HEK293 (cell line): ENCODE results near the gene FANK1.

Experiments
- CTCF ChIA-PET: fragments of 350-600 bp; formaldehyde crosslinking; extraction: SDS; loops from one replicate; lab custom pipeline; 2021; ENCODE audit warnings: antibody characterized with exemption; lab: Yijun Ruan, JAX
- POLR2A ChIA-PET: fragments of 300-600 bp; formaldehyde crosslinking; extraction: SDS; loops from one replicate; lab custom pipeline; 2020; ENCODE audit warnings: antibody characterized with exemption, inconsistent platforms; lab: Yijun Ruan, JAX
- H3K27ac ChIP-seq: fragments of 200-500 bp; sonication (Bioruptor generic); 2 replicates; pipeline ENCODE4 v1.5.1; 2014; ENCODE audit warnings: low read depth, low read length, control low read depth, inconsistent platforms; ENCODE audit errors: extremely low read depth
- H3K36me3 ChIP-seq, 2 experiments: fragments of 200-500 bp in 1 of 2; sonication (Bioruptor generic) in 1 of 2; 1 replicate in 1 of 2; 2 replicates in 1 of 2; pipeline ENCODE4 v1.5.1; 2014 to 2017; ENCODE audit warnings: inconsistent platforms in 2 of 2, low read length in 2 of 2; ENCODE audit not compliant: control insufficient read depth in 2 of 2, insufficient read depth in 1 of 2
- H3K4me1 ChIP-seq: fragments of 200-500 bp; sonication (Bioruptor generic); 2 replicates; pipeline ENCODE4 v1.5.1; 2014; ENCODE audit warnings: mild to moderate bottlenecking, low read length, inconsistent platforms; ENCODE audit not compliant: control insufficient read depth, insufficient read depth
- H3K4me3 ChIP-seq: 2 replicates; pipeline ENCODE4 v1.5.1; 2011; ENCODE audit warnings: low read depth, mild to moderate bottlenecking, control low read depth, low read length, moderate library complexity
- H3K9me3 ChIP-seq: fragments of 200-500 bp; sonication (Bioruptor generic); 2 replicates; pipeline ENCODE4 v1.5.1; 2014; ENCODE audit warnings: low read depth, low read length, inconsistent platforms; ENCODE audit not compliant: control insufficient read depth, insufficient read depth
- KLF8 ChIP-seq: fragments of 450-650 bp; formaldehyde crosslinking; IDR thresholded peaks from 2 replicates; pipeline ENCODE4 v1.5.1; 2016; ENCODE audit warnings: missing biosample characterization, missing genetic modification characterization
- MZF1 ChIP-seq: fragments of 450-650 bp; formaldehyde crosslinking; IDR thresholded peaks from 2 replicates; pipeline ENCODE4 v1.5.1; 2017; ENCODE audit warnings: missing biosample characterization, missing genetic modification characterization, borderline replicate concordance
- PBX3 ChIP-seq: sonication (generic); formaldehyde crosslinking; IDR thresholded peaks from 2 replicates; pipeline ENCODE4 v1.8.1; 2022; ENCODE audit warnings: mild to moderate bottlenecking, moderate library complexity, missing genetic modification reagents
- RBAK ChIP-seq: fragments of 450-650 bp; formaldehyde crosslinking; IDR thresholded peaks from 2 replicates; pipeline ENCODE4 v1.5.1; 2016; ENCODE audit warnings: missing biosample characterization, missing genetic modification characterization
- SCRT1 ChIP-seq: fragments of 450-650 bp; formaldehyde crosslinking; IDR thresholded peaks from 2 replicates; pipeline ENCODE4 v1.5.1; 2016; ENCODE audit warnings: missing biosample characterization, missing genetic modification characterization, borderline replicate concordance
- SCRT2 ChIP-seq: fragments of 450-650 bp; formaldehyde crosslinking; IDR thresholded peaks from 2 replicates; pipeline ENCODE4 v1.5.1; 2016; ENCODE audit warnings: missing biosample characterization, missing genetic modification characterization
- ZFP37 ChIP-seq: fragments of 450-650 bp; formaldehyde crosslinking; IDR thresholded peaks from 2 replicates; pipeline ENCODE4 v1.5.1; 2016; ENCODE audit warnings: missing biosample characterization, missing genetic modification characterization
- ZNF274 ChIP-seq, 2 experiments: fragments of 200-500 bp in 1 of 2; fragments of 450-650 bp in 1 of 2; sonication (Bioruptor generic) in 1 of 2; formaldehyde crosslinking in 1 of 2; IDR thresholded peaks; 2 replicates each; pipeline versions ENCODE4 v1.5.1 to v1.6.1; 2014 to 2016; ENCODE audit warnings: borderline replicate concordance in 1 of 2, inconsistent platforms in 1 of 2, low read length in 1 of 2, missing biosample characterization in 1 of 2, missing genetic modification characterization in 1 of 2
- ZNF335 ChIP-seq: fragments of 450-650 bp; formaldehyde crosslinking; conservative IDR thresholded peaks from 2 replicates; pipeline ENCODE4 v1.5.1; 2016; ENCODE audit warnings: missing biosample characterization, missing genetic modification characterization
- ZNF354C ChIP-seq: fragments of 450-650 bp; formaldehyde crosslinking; IDR thresholded peaks from 2 replicates; pipeline ENCODE4 v1.5.1; 2016; ENCODE audit warnings: missing biosample characterization, missing genetic modification characterization, low read depth, borderline replicate concordance
- ZNF549 ChIP-seq: fragments of 450-650 bp; IDR thresholded peaks from 2 replicates; pipeline ENCODE4 v1.5.1; 2018; ENCODE audit warnings: missing biosample characterization, missing genetic modification characterization, mild to moderate bottlenecking, inconsistent platforms, moderate library complexity
- ZNF624 ChIP-seq: fragments of 450-650 bp; formaldehyde crosslinking; IDR thresholded peaks from 2 replicates; pipeline ENCODE4 v1.5.1; 2017; ENCODE audit warnings: missing biosample characterization, missing genetic modification characterization
- ZNF747 ChIP-seq: fragments of 450-650 bp; formaldehyde crosslinking; IDR thresholded peaks from 2 replicates; pipeline ENCODE4 v1.5.1; 2016; ENCODE audit warnings: missing biosample characterization, missing genetic modification characterization
- ZXDB ChIP-seq: fragments of 450-650 bp; formaldehyde crosslinking; IDR thresholded peaks from 2 replicates; pipeline ENCODE4 v1.5.1; 2016; ENCODE audit warnings: missing biosample characterization, missing genetic modification characterization
- TF ChIP-seq, protein P1 (sequence below): fragments of 450-650 bp; formaldehyde crosslinking; IDR thresholded peaks from 2 replicates; pipeline ENCODE4 v1.5.1; 2016; ENCODE audit warnings: missing biosample characterization, missing genetic modification characterization

FANK1 gene

DNA sequence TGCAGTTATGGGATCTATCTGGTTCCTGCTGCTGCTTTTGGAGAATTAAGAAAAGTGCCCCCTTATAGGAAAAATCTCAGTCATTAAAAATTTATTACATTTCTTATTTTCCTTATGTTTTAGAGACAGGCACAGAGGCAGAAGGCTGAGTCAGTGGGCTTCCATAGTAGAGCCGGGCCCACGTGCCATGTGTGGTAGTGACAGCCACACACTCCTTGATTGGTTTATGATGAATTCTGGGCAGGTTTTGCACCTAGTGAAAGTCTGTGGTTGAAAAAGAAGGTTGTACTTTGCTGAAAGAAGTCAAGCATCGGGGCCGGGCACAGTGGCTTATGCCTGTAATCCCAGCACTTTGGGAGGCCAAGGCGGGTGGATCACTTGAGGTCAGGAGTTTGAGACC is 109.9 kb downstream of the FANK1 start (continued):
- TF ChIP-seq ZFP37 (tag by site-specific recombination): no peak

DNA sequence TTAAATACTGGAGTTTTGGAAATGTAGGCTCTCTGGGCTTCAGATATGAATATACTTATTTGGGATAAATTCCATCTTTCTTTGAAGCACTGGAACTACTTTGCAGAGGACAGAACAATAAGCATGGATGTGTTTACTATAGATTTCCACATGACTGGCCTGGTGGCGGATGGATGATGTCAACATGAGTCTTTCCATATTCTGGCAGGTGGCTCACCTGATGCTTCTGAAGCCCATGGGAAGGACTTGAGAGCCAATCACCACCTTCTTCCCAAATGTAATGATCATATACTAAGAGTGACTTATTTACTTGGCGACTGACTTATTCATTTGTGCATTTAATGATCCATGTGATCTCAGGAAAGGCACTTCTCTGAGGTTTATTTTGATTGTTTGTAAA is 110.5 kb downstream of the FANK1 start:
- Histone ChIP-seq H3K9me3 (no peaks in the 10 kb centered on the region), H3K4me3 (no peak overlapping the region), H3K27ac (no peak overlapping the region), H3K36me3 (no peaks in the 10 kb centered on the region), H3K4me1 (no peaks in the 10 kb centered on the region)
- peak; percentile 58; the same call in 1 of the 2 replicates for TF ChIP-seq SCRT1 (tag by site-specific recombination)
- TF ChIP-seq SCRT2 (tag by site-specific recombination): peak; percentile 91
- no peak for TF ChIP-seq MZF1
- ChIA-PET CTCF (no interaction called here), POLR2A (no interaction called here)

GRCh38 chr10:126009650-126010049 is 113.3 kb downstream of the FANK1 start:
- H3K4me1 ChIP-seq: no peaks in the 10 kb centered on the region; the same call in 1 of the 2 replicates
- no peaks in the 10 kb centered on the region for H3K36me3 ChIP-seq
- H3K9me3 ChIP-seq: no peaks in the 10 kb centered on the region
- no peak overlapping the region for H3K27ac ChIP-seq
- ChIA-PET CTCF (interaction anchor here (0.7 kb wide), 1 partner anchor 412 kb away, joined by 3 read pairs; no protein-coding TSS in a partner anchor), POLR2A (no interaction called here)
- no peak overlapping the region for H3K4me3 ChIP-seq
- no peak for TF ChIP-seq ZNF549 (tag by site-specific recombination)
- TF ChIP-seq RBAK (tag by site-specific recombination): no peak
- TF ChIP-seq PBX3 (CRISPR knock-in tag): no peak
- TF ChIP-seq ZXDB (tag by site-specific recombination): no peak
- no peak for TF ChIP-seq ZNF747
- TF ChIP-seq, all 188 proteins: peak for 0

DNA sequence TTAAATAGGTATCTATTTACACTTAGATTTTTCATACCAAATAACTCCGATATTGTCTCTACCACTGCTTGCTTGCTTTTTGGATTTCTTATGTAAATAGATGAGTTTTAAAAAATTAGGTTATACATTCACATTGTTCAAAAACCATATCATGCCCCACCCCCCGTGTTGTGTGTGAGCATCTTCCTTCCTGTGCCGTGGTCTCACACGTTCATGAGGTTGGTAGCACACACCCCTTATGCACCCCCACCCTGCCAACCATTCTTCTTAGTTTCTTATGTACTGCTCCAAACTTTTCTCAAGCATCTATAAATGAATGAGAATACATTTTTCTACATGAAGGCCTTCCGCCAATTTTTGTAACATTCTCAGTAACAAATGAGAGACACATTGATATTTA is 115.6 kb downstream of the FANK1 start:
- Histone ChIP-seq H3K4me3 (no peak overlapping the region), H3K4me1 (no peaks in the 10 kb centered on the region; the same call in 1 of the 2 replicates), H3K9me3 (no peaks in the 10 kb centered on the region), H3K36me3 (no peaks in the 10 kb centered on the region), H3K27ac (no peak overlapping the region)
- TF ChIP-seq ZNF274 (IDR thresholded peaks at IDR 0.05; ENCODE audit: low read length): no peak
- TF ChIP-seq ZNF274 (tag by site-specific recombination; IDR thresholded peaks at IDR 0.05; ENCODE audit: borderline replicate concordance): no peak
- no peak for TF ChIP-seq ZNF354C (tag by site-specific recombination)
- no peak for TF ChIP-seq KLF8 (tag by site-specific recombination)
- no peak for TF ChIP-seq ZNF549 (tag by site-specific recombination)
- TF ChIP-seq, protein P1, sequence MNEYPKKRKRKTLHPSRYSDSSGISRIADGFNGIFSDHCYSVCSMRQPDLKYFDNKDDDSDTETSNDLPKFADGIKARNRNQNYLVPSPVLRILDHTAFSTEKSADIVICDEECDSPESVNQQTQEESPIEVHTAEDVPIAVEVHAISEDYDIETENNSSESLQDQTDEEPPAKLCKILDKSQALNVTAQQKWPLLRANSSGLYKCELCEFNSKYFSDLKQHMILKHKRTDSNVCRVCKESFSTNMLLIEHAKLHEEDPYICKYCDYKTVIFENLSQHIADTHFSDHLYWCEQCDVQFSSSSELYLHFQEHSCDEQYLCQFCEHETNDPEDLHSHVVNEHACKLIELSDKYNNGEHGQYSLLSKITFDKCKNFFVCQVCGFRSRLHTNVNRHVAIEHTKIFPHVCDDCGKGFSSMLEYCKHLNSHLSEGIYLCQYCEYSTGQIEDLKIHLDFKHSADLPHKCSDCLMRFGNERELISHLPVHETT: no peak
- POLR2A ChIA-PET: no interaction called here
- CTCF ChIA-PET: no interaction called here

DNA sequence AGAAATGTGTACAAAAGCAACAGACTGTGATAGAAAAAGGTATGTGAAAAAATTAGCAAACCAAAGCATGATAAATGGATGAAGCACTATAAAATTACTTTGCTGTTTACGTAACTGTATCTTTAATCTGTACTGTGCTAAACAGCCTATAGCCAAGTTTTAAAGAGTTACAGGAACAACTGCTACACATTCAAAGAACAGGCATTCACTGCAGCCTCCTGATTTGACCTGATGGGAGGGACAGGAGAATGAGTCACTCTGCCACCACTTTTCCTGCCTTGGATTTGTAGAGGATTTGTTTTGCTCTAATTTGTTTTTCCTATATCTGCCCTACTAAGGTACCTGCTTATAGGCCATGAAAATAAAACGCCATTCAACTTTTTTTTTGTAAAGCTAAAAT is 116.1 kb downstream of the FANK1 start:
- ChIA-PET POLR2A (no interaction called here), CTCF (no interaction called here)
- Histone ChIP-seq H3K4me1 (no peaks in the 10 kb centered on the region; the same call in 1 of the 2 replicates), H3K27ac (no peak overlapping the region), H3K36me3 (no peaks in the 10 kb centered on the region), H3K4me3 (no peak overlapping the region), H3K9me3 (no peaks in the 10 kb centered on the region)
- no peak for TF ChIP-seq ZNF624 (tag by site-specific recombination)
- peak; percentile 59 for TF ChIP-seq ZNF335 (tag by site-specific recombination)
